ENCODE measurements around the gene SPRTN. TPM values are rescaled to one million over a fixed set of nuclear protein-coding genes. Genes with fewer than 3 reads are reported as not detected.
A peak's percentile ranks its signal among the peaks of the same experiment; 100 is the strongest.

The SPRTN gene
- total RNA-seq, 4 donors from 2014 or later, result 8.7 to 15.1 (median 10.7) TPM

DNA sequence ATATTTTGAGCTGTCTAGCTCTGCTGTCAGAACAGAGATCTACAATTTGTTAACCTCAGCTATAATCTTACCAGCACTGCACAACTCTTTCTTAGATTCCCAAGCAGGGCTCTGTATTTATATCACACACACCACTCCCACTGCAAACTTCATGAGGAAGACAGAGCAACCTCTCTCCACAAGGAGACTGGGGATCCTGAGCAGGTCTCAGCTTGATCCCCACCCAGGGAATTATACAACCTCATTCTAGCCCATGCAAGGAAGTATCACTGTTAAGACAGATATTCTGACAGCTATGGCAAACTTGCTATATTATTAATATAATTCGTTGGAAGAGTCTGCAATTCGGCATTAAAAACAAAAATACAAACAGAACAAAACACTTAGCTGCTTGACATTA lies 43.6 kb downstream of the SPRTN start:
- peaks cover 94 to 97% of the 10 kb centered on the region in 2 donors for H3K4me1 ChIP-seq
- TF ChIP-seq CTCF (IDR thresholded peaks at IDR 0.05 in 4 of 5, conservative IDR thresholded peaks at IDR 0.05 in 1 of 5) (no peak), POLR2A (IDR thresholded peaks at IDR 0.05) (peak in 1 of 2 donors; percentile 13)
- intact Hi-C loops (cut with DNase I; ENCODE audit: low total_unique reads), result loop anchor here (1.0 kb wide), 1 partner anchor 22 kb away; no protein-coding TSS in a partner anchor

DNA sequence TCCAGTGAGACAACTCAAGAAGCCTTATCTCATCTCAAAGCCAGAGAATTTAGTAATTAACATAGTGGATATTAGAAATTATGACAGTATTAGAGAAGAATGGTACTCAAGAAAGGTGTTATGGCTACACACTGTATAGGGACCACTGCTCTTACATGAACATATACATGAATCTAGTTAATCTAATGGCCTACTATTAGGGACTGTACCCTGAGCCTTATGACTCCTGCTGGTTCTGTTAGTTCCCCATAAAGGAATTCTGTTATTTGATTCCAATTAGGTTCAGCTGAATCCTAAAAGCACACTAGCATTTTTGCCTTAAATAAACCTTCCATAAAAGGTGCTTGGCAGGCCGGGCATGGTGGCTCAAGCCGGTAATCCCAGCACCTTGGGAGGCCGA lies 44.3 kb downstream of the SPRTN start:
- Histone ChIP-seq H3K36me3 (no peaks in the 10 kb centered on the region), H3K27me3 (no peaks in the 10 kb centered on the region), H3K4me3 (peak overlapping the region; percentile 1 to 39 (median 24)), H3K9me3 (no peaks in the 10 kb centered on the region), H3K27ac (peak overlapping the region; percentile 82 to 89 (median 89)), H3K4me1 (peaks cover 91 to 94% of the 10 kb centered on the region in 2 donors)
- intact Hi-C loops (cut with DNase I; ENCODE audit: low total_unique reads) (loop anchor here (1.0 kb wide), 1 partner anchor 23 kb away; no protein-coding TSS in a partner anchor), in situ Hi-C loops (cut with MboI; ENCODE audit: low sequenced_read_pairs in 4 of 4) (no loop called here)
- ATAC-seq (no peak), DNase-seq (no peak)
- TF ChIP-seq POLR2A (IDR thresholded peaks at IDR 0.05) (no peak), CTCF (IDR thresholded peaks at IDR 0.05 in 4 of 5, conservative IDR thresholded peaks at IDR 0.05 in 1 of 5) (no peak)

More for the DNA sequence above, 43.6 kb downstream of the SPRTN start:
- Histone ChIP-seq H3K9me3 (no peaks in the 10 kb centered on the region), H3K27me3 (no peaks in the 10 kb centered on the region), H3K36me3 (no peaks in the 10 kb centered on the region), H3K27ac (peak overlapping the region; percentile 82 to 89 (median 89)), H3K4me3 (peak overlapping the region in 3 of 4 donors; percentile 16 to 39 (median 33))
- in situ Hi-C loops (cut with MboI; ENCODE audit: low sequenced_read_pairs in 4 of 4), result no loop called here
- no peak for DNase-seq
- no peak for ATAC-seq

- Histone ChIP-seq H3K36me3 (no peaks in the 10 kb centered on the region), H3K4me3 (peak overlapping the region in 3 of 4 donors; percentile 16 to 50 (median 33)), H3K9me3 (no peaks in the 10 kb centered on the region), H3K4me1 (peaks cover 86 to 94% of the 10 kb centered on the region in 2 donors), H3K27ac (peak overlapping the region; percentile 82 to 89 (median 89)), H3K27me3 (no peaks in the 10 kb centered on the region)
- intact Hi-C loops (cut with DNase I; ENCODE audit: low total_unique reads) (loop anchor here (1.0 kb wide), 1 partner anchor 23 kb away; no protein-coding TSS in a partner anchor), in situ Hi-C loops (cut with MboI; ENCODE audit: low sequenced_read_pairs in 4 of 4) (no loop called here)
- peak in 1 of 2 donors; percentile 32 for TF ChIP-seq POLR2A (IDR thresholded peaks at IDR 0.05)
- TF ChIP-seq CTCF (IDR thresholded peaks at IDR 0.05 in 4 of 5, conservative IDR thresholded peaks at IDR 0.05 in 1 of 5), result no peak
- peak; percentile 62 to 83 for DNase-seq
- peak; percentile 82 to 84 for ATAC-seq
These were observed 45.2 kb downstream of the SPRTN start for GRCh38 chr1:231383159-231383860.

DNA sequence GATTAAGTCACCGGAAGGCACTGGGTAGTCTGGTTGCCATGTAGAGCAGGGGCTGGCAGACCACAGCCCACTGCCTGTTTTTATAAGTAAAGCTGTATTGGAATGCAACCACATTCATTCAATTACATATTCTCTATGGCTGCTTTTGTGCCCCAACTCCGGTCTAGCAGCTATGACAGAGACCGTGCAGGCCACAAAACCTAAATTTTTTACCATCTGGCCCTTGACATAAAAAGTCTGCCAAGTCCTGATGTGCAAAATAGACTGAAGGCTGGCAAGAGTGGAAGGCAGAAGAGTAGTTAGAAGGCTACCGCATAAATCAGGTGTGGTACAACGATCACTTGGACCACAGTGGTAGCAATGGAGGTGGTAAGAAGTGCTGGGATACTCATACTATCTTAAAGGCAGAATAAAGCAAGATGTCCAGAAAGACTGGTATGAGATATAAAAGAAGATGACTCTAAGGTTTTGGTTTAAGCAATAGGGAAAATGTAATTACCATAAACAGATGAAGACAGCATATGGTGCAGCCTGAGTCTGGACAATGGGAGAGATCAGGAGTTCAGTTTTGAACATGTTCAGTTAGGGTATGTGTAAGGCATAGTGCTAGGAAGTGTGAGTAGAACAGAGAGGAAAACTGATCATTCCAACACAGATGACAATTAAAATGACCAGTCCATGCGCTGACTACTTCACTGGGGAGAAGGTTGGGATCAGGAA lies 46.8 kb downstream of the SPRTN start:
- H3K9me3 ChIP-seq, result no peaks in the 10 kb centered on the region
- H3K27me3 ChIP-seq, result no peaks in the 10 kb centered on the region
- H3K4me3 ChIP-seq, result peak overlapping the region in 3 of 4 donors; percentile 19 to 50 (median 33)
- H3K27ac ChIP-seq, result peak overlapping the region; percentile 82 to 89 (median 89)
- TF ChIP-seq POLR2A (IDR thresholded peaks at IDR 0.05) (no peak), CTCF (IDR thresholded peaks at IDR 0.05 in 4 of 5, conservative IDR thresholded peaks at IDR 0.05 in 1 of 5) (no peak)
- ATAC-seq (peak in 1 of 2 donors; percentile 13), DNase-seq (no peak)
- no peaks in the 10 kb centered on the region for H3K36me3 ChIP-seq
- in situ Hi-C loops (cut with MboI; ENCODE audit: low sequenced_read_pairs in 4 of 4), result no loop called here
- peaks cover 86 to 94% of the 10 kb centered on the region in 2 donors for H3K4me1 ChIP-seq
- intact Hi-C loops (cut with DNase I; ENCODE audit: low total_unique reads), result no loop called here
